ENCODE data around the gene FGD2. TPM values are rescaled to one million over a fixed set of nuclear protein-coding genes. Genes with fewer than 3 reads are reported as not detected.

Gene FGD2
- total and polyA plus RNA-seq, 2 of the 4 experiments (the other 2 are of a cell fraction): 0.07 TPM; not detected in 1

DNA sequence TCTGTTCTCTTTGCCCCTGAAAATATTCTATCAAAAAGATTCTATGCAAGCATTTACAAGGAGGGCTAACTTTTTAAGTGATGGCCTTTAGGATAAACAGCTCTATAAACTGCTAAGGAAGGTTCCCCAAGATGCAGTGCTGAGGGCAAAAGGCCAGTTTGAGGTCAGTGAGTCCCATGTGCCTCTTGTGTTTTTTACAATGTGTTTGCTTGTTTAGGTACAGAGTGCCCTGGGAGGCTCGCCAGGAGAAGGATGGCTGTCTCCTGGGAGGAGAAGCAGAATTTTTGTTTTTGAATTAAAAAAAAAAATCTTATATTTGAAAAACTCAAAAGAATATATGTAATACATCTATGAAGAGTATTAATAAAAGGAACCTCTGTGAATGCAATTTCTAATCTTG lies 32.3 kb upstream of the FGD2 start:
- Histone ChIP-seq H2AK5ac (ENCODE audit: low read depth, low read length) (no peak overlapping the region), H3K9me1 (ENCODE audit: insufficient read depth, low read length) (no peaks in the 10 kb centered on the region; the same call in 1 of the 2 replicates), H3K27ac (ENCODE audit: insufficient read depth, low read length) (no peak overlapping the region), H2BK5ac (ENCODE audit: low read depth, low read length, poor library complexity, severe bottlenecking) (no peak overlapping the region), H3K27me3 (ENCODE audit: control insufficient read depth, insufficient read depth, low read length) (no peaks in the 10 kb centered on the region), H2BK20ac (ENCODE audit: low read depth, low read length) (no peak overlapping the region), H3K18ac (ENCODE audit: low read depth, low read length) (no peak overlapping the region), H2AFZ (replicated peaks; ENCODE audit: low read length, poor library complexity) (no peak overlapping the region), H3K4ac (ENCODE audit: low read depth, low read length) (no peak overlapping the region), H2BK120ac (ENCODE audit: low read depth, low read length) (no peak overlapping the region), H4K91ac (ENCODE audit: insufficient read depth, low read depth, low read length) (no peak overlapping the region), H4K20me1 (ENCODE audit: insufficient read depth, low read length) (peaks cover 36% of the 10 kb centered on the region), H3K14ac (replicated peaks; ENCODE audit: low read depth, low read length) (no peak overlapping the region), H3K23ac (ENCODE audit: low read depth, low read length) (no peak overlapping the region), H3K4me2 (ENCODE audit: low read depth, low read length) (no peak overlapping the region), H3K36me3 (ENCODE audit: control insufficient read depth, insufficient read depth, low read length) (peaks cover 94% of the 10 kb centered on the region), H3K56ac (ENCODE audit: extremely low read depth, insufficient read depth, low read length) (no peak overlapping the region), H3K4me1 (ENCODE audit: control insufficient read depth, insufficient read depth, low read length) (no peaks in the 10 kb centered on the region), H3K9ac (ENCODE audit: low read depth, low read length) (no peak overlapping the region), H3K79me1 (ENCODE audit: low read depth in 1 of 2, low read length in 2 of 2) (peaks cover 61 to 63% of the 10 kb centered on the region in 2 experiments), H3K9me3 (ENCODE audit: control insufficient read depth, insufficient read depth, low read length) (no peaks in the 10 kb centered on the region), H4K8ac (ENCODE audit: low read depth in 2 of 2, low read length in 2 of 2) (no peak overlapping the region), H3K4me3 (ENCODE audit: insufficient read depth, low read depth, low read length) (no peak overlapping the region), H4K5ac (ENCODE audit: low read depth, low read length) (no peak overlapping the region), H2AK9ac (replicated peaks; ENCODE audit: low read depth, low read length, poor library complexity) (no peak overlapping the region), H2BK15ac (ENCODE audit: low read depth, low read length) (no peak overlapping the region)
- ATAC-seq (ENCODE audit: low read depth): no peak
- WGBS, 2 experiments (ENCODE audit: extremely low coverage in 2 of 2, insufficient read length in 1 of 2): no CpG with 5 or more reads among the region's 1 CpG
- BruUV-seq (replicated peaks): no TSS peak
- POLR2A ChIA-PET (ENCODE audit: unreplicated experiment): interaction anchor here (0.5 kb wide), 1 partner anchor 93 kb away, joined by 4 read pairs; no protein-coding TSS in a partner anchor
- TF ChIP-seq RCOR1 (IDR thresholded peaks at IDR 0.05; ENCODE audit: insufficient replicate concordance, low read length): no peak
- TF ChIP-seq MXI1 (IDR thresholded peaks at IDR 0.05; ENCODE audit: borderline replicate concordance, low read depth, low read length): no peak
- no peak for TF ChIP-seq SMC3 (IDR thresholded peaks at IDR 0.05; ENCODE audit: low read depth, low read length)
- no peak for TF ChIP-seq RFX5 (IDR thresholded peaks at IDR 0.05; ENCODE audit: low read depth, low read length)
- no peak for TF ChIP-seq BHLHE40 (IDR thresholded peaks at IDR 0.05; ENCODE audit: low read depth, low read length)
- no peak for TF ChIP-seq MAZ (IDR thresholded peaks at IDR 0.05; ENCODE audit: borderline replicate concordance, low read depth, low read length)
- TF ChIP-seq, protein P1, sequence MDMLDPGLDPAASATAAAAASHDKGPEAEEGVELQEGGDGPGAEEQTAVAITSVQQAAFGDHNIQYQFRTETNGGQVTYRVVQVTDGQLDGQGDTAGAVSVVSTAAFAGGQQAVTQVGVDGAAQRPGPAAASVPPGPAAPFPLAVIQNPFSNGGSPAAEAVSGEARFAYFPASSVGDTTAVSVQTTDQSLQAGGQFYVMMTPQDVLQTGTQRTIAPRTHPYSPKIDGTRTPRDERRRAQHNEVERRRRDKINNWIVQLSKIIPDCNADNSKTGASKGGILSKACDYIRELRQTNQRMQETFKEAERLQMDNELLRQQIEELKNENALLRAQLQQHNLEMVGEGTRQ (IDR thresholded peaks at IDR 0.05; ENCODE audit: low read depth, low read length): no peak
- dilution Hi-C loops (cut with HindIII; ENCODE audit: low sequenced_read_pairs, unreplicated experiment): no loop called here
- CTCF ChIA-PET: no interaction called here
- intact Hi-C loops (cut with micrococcal nuclease): no loop called here
- in situ Hi-C loops (cut with MboI; ENCODE audit: low sequenced_read_pairs): no loop called here
- no peak for DNase-seq
